Prostate gland (tissue), 2 donors: ENCODE data around the gene PCNT. TPM values are rescaled to one million over a fixed set of nuclear protein-coding genes. Genes with fewer than 3 reads are reported as not detected.

ENCODE experiments used
- DNase-seq: peaks from one replicate; pipeline ENCODE4 v3.0.0-alpha.2; 2019; ENCODE audit warnings: low spot score
- H3K27ac ChIP-seq, 2 donors: fragments of 200-600 bp; sonication (generic); 2 replicates each; pipeline ENCODE4 v1.5.1; 2017 to 2019
- H3K27me3 ChIP-seq: fragments of 200-600 bp; sonication (generic); replicated peaks from 2 replicates; pipeline ENCODE4 v1.5.1; 2019; ENCODE audit not compliant: insufficient read depth
- H3K36me3 ChIP-seq, 2 donors: fragments of 200-600 bp; sonication (generic); 1 replicate in 1 of 2; 2 replicates in 1 of 2; pipeline versions ENCODE4 v1.5.1 to v1.8.1; 2017 to 2019
- H3K4me1 ChIP-seq: fragments of 200-600 bp; sonication (generic); replicated peaks from 2 replicates; pipeline ENCODE4 v1.5.1; 2019
- H3K4me3 ChIP-seq, 2 donors: fragments of 200-600 bp; sonication (generic); 2 replicates each; pipeline ENCODE4 v1.5.1; 2017 to 2019
- H3K9me3 ChIP-seq: fragments of 200-600 bp; sonication (generic); 2 replicates; pipeline ENCODE4 v1.5.1; 2017
- POLR2A ChIP-seq: fragments of 450-650 bp; IDR thresholded peaks from one replicate; pipeline ENCODE4 v1.6.1; 2016; ENCODE audit warnings: antibody characterized with exemption, mild to moderate bottlenecking
- POLR2AphosphoS5 ChIP-seq: sonication (generic); formaldehyde crosslinking; IDR thresholded peaks from one replicate; pipeline ENCODE4 v1.6.1; 2017; ENCODE audit warnings: antibody characterized with exemption
- WGBS: methylation state at CpG from one replicate; pipeline ENCODE4 v1.1.5; 2018; 5-methylcytosine and 5-hydroxymethylcytosine counted together
- intact Hi-C: fragments of 100-400 bp; cut with DNase I; formaldehyde crosslinking; loops from one replicate; pipeline ENCODE4 v1.14.2; 2022
- total RNA-seq, 2 donors: library from RNA; depleted of rRNA; stranded (reverse); fragments of >200 nt; gene quantifications; one replicate each; pipeline ENCODE4 v1.1.0, GENCODE V29; 2016
- TF ChIP-seq, protein P1 (sequence below), 4 experiments: fragments of 200-600 bp in 2 of 4; fragments of 450-650 bp in 2 of 4; sonication (generic) in 2 of 4; IDR thresholded peaks; 1 replicate in 3 of 4; 2 replicates in 1 of 4; pipeline ENCODE4 v1.5.1; 2016 to 2019; ENCODE audit warnings: antibody characterized with exemption in 4 of 4, mild to moderate bottlenecking in 2 of 4, moderate library complexity in 2 of 4

The PCNT gene
- total RNA-seq, 2 donors from 2014 or later: 33.8 to 70.9 TPM

DNA sequence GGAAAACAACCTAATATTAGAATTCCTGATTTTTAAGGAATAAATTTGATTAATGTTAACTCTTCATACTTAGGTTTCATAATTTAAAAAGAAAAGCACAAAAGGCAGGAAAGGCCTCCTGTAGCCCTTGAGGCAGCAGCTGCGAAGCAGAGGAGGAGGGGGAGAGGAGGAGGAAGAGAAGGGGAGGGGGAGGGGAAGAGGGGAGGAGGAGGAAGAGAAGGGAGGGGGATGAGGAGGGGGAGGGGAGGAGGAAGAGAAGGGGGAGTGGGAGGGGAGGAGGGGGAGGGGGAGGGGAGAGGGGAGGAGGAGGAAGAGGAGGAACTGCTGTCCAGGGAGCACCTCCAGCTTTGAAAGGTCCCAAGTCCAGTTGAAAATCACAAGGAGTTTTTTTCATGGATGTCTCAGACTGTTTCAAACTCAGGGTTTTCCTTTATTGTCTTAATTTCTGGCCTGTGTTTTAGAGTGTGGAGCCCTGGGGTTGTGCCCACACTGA lies 99.6 kb downstream of the PCNT start:
- intact Hi-C loops: no loop called here
- DNase-seq: no peak
- no peak overlapping the region for H3K4me3 ChIP-seq
- TF ChIP-seq POLR2AphosphoS5 (no peak), POLR2A (no peak)
- TF ChIP-seq, protein P1, sequence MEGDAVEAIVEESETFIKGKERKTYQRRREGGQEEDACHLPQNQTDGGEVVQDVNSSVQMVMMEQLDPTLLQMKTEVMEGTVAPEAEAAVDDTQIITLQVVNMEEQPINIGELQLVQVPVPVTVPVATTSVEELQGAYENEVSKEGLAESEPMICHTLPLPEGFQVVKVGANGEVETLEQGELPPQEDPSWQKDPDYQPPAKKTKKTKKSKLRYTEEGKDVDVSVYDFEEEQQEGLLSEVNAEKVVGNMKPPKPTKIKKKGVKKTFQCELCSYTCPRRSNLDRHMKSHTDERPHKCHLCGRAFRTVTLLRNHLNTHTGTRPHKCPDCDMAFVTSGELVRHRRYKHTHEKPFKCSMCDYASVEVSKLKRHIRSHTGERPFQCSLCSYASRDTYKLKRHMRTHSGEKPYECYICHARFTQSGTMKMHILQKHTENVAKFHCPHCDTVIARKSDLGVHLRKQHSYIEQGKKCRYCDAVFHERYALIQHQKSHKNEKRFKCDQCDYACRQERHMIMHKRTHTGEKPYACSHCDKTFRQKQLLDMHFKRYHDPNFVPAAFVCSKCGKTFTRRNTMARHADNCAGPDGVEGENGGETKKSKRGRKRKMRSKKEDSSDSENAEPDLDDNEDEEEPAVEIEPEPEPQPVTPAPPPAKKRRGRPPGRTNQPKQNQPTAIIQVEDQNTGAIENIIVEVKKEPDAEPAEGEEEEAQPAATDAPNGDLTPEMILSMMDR (IDR thresholded peaks at IDR 0.05): no peak
- H3K27me3 ChIP-seq: no peaks in the 10 kb centered on the region
- no peaks in the 10 kb centered on the region for H3K4me1 ChIP-seq
- H3K9me3 ChIP-seq: no peaks in the 10 kb centered on the region
- peaks cover 0 to 4% of the 10 kb centered on the region in 2 donors for H3K36me3 ChIP-seq
- 43% methylated on average over 1 of the region's 1 CpG for WGBS
- no peak overlapping the region for H3K27ac ChIP-seq

DNA sequence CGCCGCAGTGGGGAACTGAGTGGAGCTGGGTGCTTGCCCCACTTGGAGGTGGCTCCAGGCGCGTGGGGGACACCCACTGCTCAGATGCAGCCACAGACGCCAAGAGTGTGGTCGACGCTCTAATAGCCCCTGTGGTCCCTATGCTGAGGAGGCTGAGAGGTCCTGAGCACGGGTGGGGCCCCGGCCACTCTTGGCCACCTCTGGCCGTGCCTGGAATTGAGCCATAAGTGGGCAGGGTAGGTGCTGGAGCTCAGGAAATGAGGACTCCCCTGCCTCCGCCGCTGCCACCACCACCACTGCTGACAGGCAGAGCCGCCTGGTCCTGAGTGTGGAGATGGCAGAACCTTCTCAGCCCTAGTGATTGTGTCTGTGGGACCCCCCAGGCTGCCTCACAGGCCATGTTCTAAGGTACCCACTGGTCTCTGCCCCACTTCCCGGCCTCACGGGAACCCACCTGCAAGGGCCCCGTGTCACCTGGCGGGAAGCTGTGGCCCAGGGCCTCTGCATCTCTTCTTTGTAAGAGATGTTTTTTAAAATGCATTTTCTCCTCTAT lies 100.2 kb downstream of the PCNT start:
- no peak for TF ChIP-seq POLR2AphosphoS5
- no peak for TF ChIP-seq POLR2A
- TF ChIP-seq, protein P1 (IDR thresholded peaks at IDR 0.05): no peak
- no peak overlapping the region for H3K27ac ChIP-seq
- no peak overlapping the region for H3K4me3 ChIP-seq
- no peaks in the 10 kb centered on the region for H3K9me3 ChIP-seq
- intact Hi-C loops: no loop called here
- H3K36me3 ChIP-seq: peaks cover 0 to 4% of the 10 kb centered on the region in 2 donors
- DNase-seq: no peak
- H3K4me1 ChIP-seq: no peaks in the 10 kb centered on the region
- H3K27me3 ChIP-seq: no peaks in the 10 kb centered on the region
- 81% methylated on average over 17 of the region's 17 CpGs for WGBS

GRCh38 chr21:46424621-46425020 lies 100.7 kb downstream of the PCNT start:
- H3K9me3 ChIP-seq: no peaks in the 10 kb centered on the region
- no peak for DNase-seq
- H3K27me3 ChIP-seq: no peaks in the 10 kb centered on the region
- H3K27ac ChIP-seq: no peak overlapping the region
- H3K4me3 ChIP-seq: no peak overlapping the region
- H3K36me3 ChIP-seq: peaks cover 0 to 4% of the 10 kb centered on the region in 2 donors
- WGBS: 95% methylated on average over 14 of the region's 14 CpGs
- TF ChIP-seq POLR2AphosphoS5 (no peak), POLR2A (no peak)
- TF ChIP-seq, protein P1 (IDR thresholded peaks at IDR 0.05): no peak
- intact Hi-C loops: no loop called here
- H3K4me1 ChIP-seq: no peaks in the 10 kb centered on the region

DNA sequence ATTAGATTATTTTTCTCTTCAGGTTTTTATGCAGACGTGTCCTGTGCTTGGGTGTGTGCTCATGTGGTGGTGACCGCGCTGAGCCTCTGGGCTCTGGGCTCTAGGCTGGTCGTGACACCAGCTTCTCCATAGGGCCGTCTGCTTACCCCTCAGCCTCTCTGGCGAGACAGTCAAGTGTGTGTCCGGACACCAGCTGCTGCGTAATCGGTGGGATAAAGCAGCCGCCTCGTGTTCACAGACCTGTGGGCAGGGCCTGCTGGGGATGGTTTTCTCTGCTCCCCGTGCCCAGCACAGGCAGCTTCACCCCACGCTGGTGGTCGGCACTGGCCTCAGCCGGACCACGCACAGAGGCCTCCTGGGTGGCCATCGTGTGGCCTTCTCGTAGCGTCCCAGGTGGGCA lies 101.1 kb downstream of the PCNT start:
- no peak for DNase-seq
- intact Hi-C loops: no loop called here
- Histone ChIP-seq H3K27me3 (no peaks in the 10 kb centered on the region), H3K36me3 (peaks cover 0 to 4% of the 10 kb centered on the region in 2 donors), H3K9me3 (no peaks in the 10 kb centered on the region), H3K4me1 (no peaks in the 10 kb centered on the region), H3K4me3 (no peak overlapping the region), H3K27ac (no peak overlapping the region)
- WGBS: 93% methylated on average over 14 of the region's 19 CpGs
- TF ChIP-seq POLR2A: no peak
- TF ChIP-seq POLR2AphosphoS5: no peak
- TF ChIP-seq, protein P1 (IDR thresholded peaks at IDR 0.05): no peak

GRCh38 chr21:46425571-46425970 lies 101.6 kb downstream of the PCNT start:
- no peak for DNase-seq
- 97% methylated on average over 23 of the region's 23 CpGs for WGBS
- Histone ChIP-seq H3K27ac (no peak overlapping the region), H3K4me3 (no peak overlapping the region), H3K4me1 (no peaks in the 10 kb centered on the region), H3K36me3 (peaks cover 2 to 4% of the 10 kb centered on the region in 2 donors), H3K9me3 (no peaks in the 10 kb centered on the region), H3K27me3 (no peaks in the 10 kb centered on the region)
- no peak for TF ChIP-seq POLR2A
- no peak for TF ChIP-seq POLR2AphosphoS5
- TF ChIP-seq, protein P1 (IDR thresholded peaks at IDR 0.05): no peak
- intact Hi-C loops: no loop called here
